CD8-positive, alpha-beta memory T cell (primary cell): ENCODE data around the gene PRDM16. TPM values are rescaled to one million over a fixed set of nuclear protein-coding genes. Genes with fewer than 3 reads are reported as not detected.
A peak's percentile ranks its signal among the peaks of the same experiment; 100 is the strongest.

Source experiments
- CTCF ChIA-PET: fragments of 350-600 bp; sonication (Branson Sonifier 250); formaldehyde crosslinking; loops from one replicate; lab custom pipeline; 2021; ENCODE audit warnings: antibody characterized with exemption; lab: Charles Lee
- POLR2A ChIA-PET: fragments of 350-600 bp; sonication (Branson Sonifier 250); formaldehyde crosslinking; loops from one replicate; lab custom pipeline; 2021; ENCODE audit warnings: antibody characterized with exemption; lab: Charles Lee
- DNase-seq, 5 donors: peaks; one replicate each; pipeline versions ENCODE4 v3.0.0 to v3.0.0-alpha.2; 2020 to 2022; ENCODE audit warnings: mixed read lengths in 1 of 5
- H3K27ac ChIP-seq: one replicate; pipeline ENCODE4 v1.7.0; 2013; ENCODE audit warnings: low read depth, mild to moderate bottlenecking, low read length, moderate library complexity
- H3K27me3 ChIP-seq: 2 replicates; pipeline ENCODE4 v1.7.0; 2013; ENCODE audit warnings: low read length, mild to moderate bottlenecking; ENCODE audit not compliant: insufficient read depth, poor library complexity, severe bottlenecking
- H3K36me3 ChIP-seq: 2 replicates; pipeline ENCODE4 v1.7.0; 2013; ENCODE audit warnings: mild to moderate bottlenecking, low read length, moderate library complexity; ENCODE audit not compliant: insufficient read depth
- H3K4me1 ChIP-seq: 2 replicates; pipeline ENCODE4 v1.7.0; 2013; ENCODE audit warnings: mild to moderate bottlenecking, low read length, moderate library complexity; ENCODE audit not compliant: insufficient read depth
- H3K4me3 ChIP-seq: 2 replicates; pipeline ENCODE4 v1.7.0; 2013; ENCODE audit warnings: mild to moderate bottlenecking, low read length
- H3K9me3 ChIP-seq: 2 replicates; pipeline ENCODE4 v1.7.0; 2013; ENCODE audit warnings: mild to moderate bottlenecking, low read length
- H3K27ac Mint-ChIP-seq, 8 donors: one replicate each; pipeline ENCODE4 v1.8.0; 2020 to 2021; ENCODE audit warnings: mixed read lengths in 8 of 8, mild to moderate bottlenecking in 6 of 8, inconsistent platforms in 3 of 8, moderate library complexity in 3 of 8
- H3K27me3 Mint-ChIP-seq, 2 donors: one replicate each; pipeline ENCODE4 v1.8.0; 2020 to 2021; ENCODE audit warnings: mixed read lengths in 2 of 2, mild to moderate bottlenecking in 1 of 2, moderate library complexity in 1 of 2
- H3K36me3 Mint-ChIP-seq, 3 donors: one replicate each; pipeline ENCODE4 v1.8.0; 2020 to 2021; ENCODE audit warnings: mixed read lengths in 3 of 3, inconsistent platforms in 1 of 3, mild to moderate bottlenecking in 1 of 3
- H3K4me1 Mint-ChIP-seq, 3 donors: one replicate each; pipeline ENCODE4 v1.8.0; 2020 to 2021; ENCODE audit warnings: mixed read lengths in 3 of 3, inconsistent platforms in 1 of 3, mild to moderate bottlenecking in 1 of 3
- H3K4me3 Mint-ChIP-seq, 7 donors: one replicate each; pipeline ENCODE4 v1.8.0; 2020 to 2021; ENCODE audit warnings: mixed read lengths in 7 of 7, mild to moderate bottlenecking in 6 of 7, moderate library complexity in 4 of 7, inconsistent platforms in 2 of 7
- H3K9me3 Mint-ChIP-seq, 5 donors: one replicate each; pipeline ENCODE4 v1.8.0; 2020 to 2022; ENCODE audit warnings: mixed read lengths in 5 of 5, mild to moderate bottlenecking in 3 of 5, moderate library complexity in 2 of 5, inconsistent platforms in 1 of 5
- polyA plus RNA-seq: library from polyadenylated mRNA; unstranded; fragments of 300-500 nt; fragmentation: Illumina TruSeq; gene quantifications from one replicate; pipeline ENCODE4 v1.2.3, GENCODE V29; 2021
- total RNA-seq, 2 experiments: library from RNA; stranded (reverse); gene quantifications; one replicate each; pipeline ENCODE4 v1.2.3, GENCODE V29; 2021

Gene PRDM16
- total and polyA plus RNA-seq, 3 experiments from 2014 or later: not detected

DNA sequence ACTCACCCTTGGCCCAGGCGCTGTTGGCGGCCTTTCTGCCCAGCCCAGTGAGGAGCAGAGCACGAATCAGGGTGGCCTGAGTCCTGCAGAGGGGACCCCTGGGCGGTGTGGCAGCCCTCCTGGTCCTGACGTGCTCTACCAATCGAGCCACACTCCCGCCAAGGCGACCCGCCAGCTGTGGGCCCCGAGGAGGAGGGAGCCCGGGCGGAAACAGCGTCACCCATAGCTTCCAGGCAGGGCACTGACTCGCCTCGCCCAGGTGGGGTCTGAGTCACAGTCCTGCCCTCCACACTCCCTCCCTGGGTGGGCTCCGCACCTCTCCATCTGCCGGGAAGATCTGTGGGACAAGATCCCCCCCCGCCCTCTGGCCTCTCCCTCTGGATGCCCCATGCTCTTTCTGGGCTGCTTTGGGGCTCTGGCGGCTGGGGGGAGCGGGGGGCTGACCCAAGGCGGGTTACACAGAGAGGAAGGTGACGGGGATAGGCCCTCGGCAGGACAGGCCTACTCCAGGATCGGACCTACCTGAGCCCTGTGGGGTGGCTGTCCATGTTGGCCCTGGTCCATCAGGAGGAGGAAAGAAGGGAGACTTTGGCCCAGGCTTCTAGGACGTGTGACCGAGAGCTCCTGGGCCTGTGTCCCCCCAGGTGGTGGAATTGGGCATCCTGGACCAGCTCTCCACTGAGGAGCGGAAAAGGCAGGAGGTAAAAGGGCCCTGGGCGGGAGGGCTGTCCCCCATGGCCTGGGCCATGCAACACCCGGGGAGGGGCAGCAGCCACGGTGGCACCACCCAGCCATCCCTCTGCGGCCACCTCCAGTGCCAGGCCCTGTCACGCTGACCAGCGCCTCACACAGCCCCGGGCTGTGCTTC, 399.5 kb downstream of the PRDM16 start:
- no peaks in the 10 kb centered on the region for H3K4me1 ChIP-seq
- H3K9me3 ChIP-seq: no peaks in the 10 kb centered on the region
- H3K4me1 Mint-ChIP-seq: peaks cover 0 to 5% (median 0%) of the 10 kb centered on the region in 3 donors
- no peaks in the 10 kb centered on the region for H3K36me3 ChIP-seq
- no peak overlapping the region for H3K4me3 ChIP-seq
- ChIA-PET POLR2A (no interaction called here), CTCF (no interaction called here)
- H3K36me3 Mint-ChIP-seq: no peaks in the 10 kb centered on the region
- peaks cover 0 to 7% of the 10 kb centered on the region in 2 donors for H3K27me3 Mint-ChIP-seq
- no peak overlapping the region for H3K4me3 Mint-ChIP-seq
- no peaks in the 10 kb centered on the region for H3K27me3 ChIP-seq
- H3K27ac ChIP-seq: no peak overlapping the region
- DNase-seq: peak in 1 of 5 donors; percentile 43
- H3K9me3 Mint-ChIP-seq: no peaks in the 10 kb centered on the region
- no peak overlapping the region for H3K27ac Mint-ChIP-seq

DNA sequence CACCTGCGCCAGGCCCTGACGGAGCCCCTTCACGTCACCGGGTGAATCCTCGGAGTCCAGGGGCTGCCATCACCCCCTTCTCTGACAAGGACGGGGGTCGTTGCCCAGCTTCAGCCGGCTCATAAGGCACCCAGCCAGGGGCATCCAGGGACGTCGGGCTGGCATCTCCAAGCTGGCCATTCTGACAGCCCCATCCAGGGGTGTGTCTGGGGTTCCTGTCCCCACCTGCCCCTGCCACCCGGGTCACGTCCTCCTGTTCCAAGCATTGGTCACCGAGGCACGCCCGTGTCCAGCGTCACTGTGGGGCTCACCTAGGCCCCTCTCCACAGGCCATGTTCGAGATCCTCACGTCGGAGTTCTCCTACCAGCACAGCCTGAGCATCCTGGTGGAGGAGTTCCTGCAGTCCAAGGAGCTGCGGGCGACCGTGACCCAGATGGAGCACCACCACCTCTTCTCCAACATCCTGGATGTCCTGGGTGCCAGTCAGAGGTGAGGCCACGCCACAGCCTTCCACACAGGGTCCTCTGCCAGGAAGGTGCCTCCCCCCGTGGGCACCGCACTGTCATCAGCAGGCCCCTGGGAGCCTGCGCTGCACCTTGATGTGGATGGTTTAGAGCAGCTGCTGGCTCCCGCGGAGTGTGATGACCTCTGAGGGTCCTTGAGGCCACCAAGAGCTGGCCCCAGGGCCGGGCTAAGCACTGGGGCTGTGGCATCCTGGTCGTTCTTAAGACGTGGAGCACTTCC, 400.3 kb downstream of the PRDM16 start:
- peaks cover 4 to 7% of the 10 kb centered on the region in 2 donors for H3K27me3 Mint-ChIP-seq
- H3K9me3 Mint-ChIP-seq: no peaks in the 10 kb centered on the region
- DNase-seq: peak in 1 of 5 donors; percentile 44
- Histone ChIP-seq H3K9me3 (no peaks in the 10 kb centered on the region), H3K4me1 (no peaks in the 10 kb centered on the region), H3K4me3 (no peak overlapping the region), H3K27me3 (no peaks in the 10 kb centered on the region), H3K36me3 (no peaks in the 10 kb centered on the region), H3K27ac (no peak overlapping the region)
- ChIA-PET POLR2A (no interaction called here), CTCF (no interaction called here)
- H3K4me1 Mint-ChIP-seq: peaks cover 0 to 5% (median 0%) of the 10 kb centered on the region in 3 donors
- H3K4me3 Mint-ChIP-seq: no peak overlapping the region
- no peaks in the 10 kb centered on the region for H3K36me3 Mint-ChIP-seq
- peak overlapping the region in 1 of 8 donors; percentile 24 for H3K27ac Mint-ChIP-seq

DNA sequence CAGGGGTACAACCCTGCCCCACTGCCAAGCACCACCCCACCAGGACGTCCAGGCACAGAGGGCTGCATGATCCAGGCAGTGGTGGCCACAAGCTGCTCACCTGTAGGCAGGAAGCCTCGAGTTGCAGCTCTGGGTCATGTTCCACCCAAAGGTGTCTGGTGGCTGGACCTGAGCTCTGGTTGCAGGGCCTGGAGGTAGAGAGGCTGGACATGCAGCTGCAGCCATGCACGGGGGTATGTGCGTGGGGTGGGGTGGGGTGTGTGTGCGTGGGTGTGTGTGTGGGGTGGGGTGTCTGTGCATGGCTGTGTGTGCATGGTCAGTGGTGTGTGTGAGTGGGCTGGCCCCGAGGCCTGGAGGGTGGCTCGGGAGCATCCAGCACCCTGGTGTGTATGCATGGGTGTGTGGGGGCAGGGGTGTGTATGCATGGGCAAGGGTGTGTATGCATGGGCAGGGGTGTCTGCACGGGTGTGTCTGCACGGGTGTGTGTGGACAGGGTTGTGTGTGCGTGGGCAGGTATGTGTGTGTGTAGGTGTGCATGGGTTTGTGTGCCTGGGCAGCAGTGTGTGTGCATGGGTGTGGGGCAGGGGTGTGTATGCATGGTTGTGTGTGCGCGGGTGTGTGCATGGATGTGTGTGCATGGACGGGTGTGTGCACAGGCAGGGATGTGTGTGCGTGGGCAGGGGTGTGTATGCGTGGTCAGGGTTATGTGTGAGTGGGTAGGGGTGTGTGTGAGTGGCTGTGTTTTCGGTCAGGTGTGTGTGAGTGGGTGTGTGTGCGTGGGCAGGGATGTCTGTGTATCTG, 401.0 kb downstream of the PRDM16 start:
- ChIA-PET POLR2A (no interaction called here), CTCF (no interaction called here)
- H3K4me3 ChIP-seq: no peak overlapping the region
- DNase-seq: peak in 1 of 5 donors; percentile 43
- H3K27ac ChIP-seq: no peak overlapping the region
- Mint-ChIP-seq H3K27me3 (peaks cover 4 to 7% of the 10 kb centered on the region in 2 donors), H3K4me1 (peaks cover 0 to 5% (median 0%) of the 10 kb centered on the region in 3 donors), H3K9me3 (no peaks in the 10 kb centered on the region), H3K27ac (peak overlapping the region in 1 of 8 donors; percentile 24), H3K4me3 (no peak overlapping the region), H3K36me3 (no peaks in the 10 kb centered on the region)
- no peaks in the 10 kb centered on the region for H3K36me3 ChIP-seq
- H3K27me3 ChIP-seq: no peaks in the 10 kb centered on the region
- H3K4me1 ChIP-seq: no peaks in the 10 kb centered on the region
- no peaks in the 10 kb centered on the region for H3K9me3 ChIP-seq

DNA sequence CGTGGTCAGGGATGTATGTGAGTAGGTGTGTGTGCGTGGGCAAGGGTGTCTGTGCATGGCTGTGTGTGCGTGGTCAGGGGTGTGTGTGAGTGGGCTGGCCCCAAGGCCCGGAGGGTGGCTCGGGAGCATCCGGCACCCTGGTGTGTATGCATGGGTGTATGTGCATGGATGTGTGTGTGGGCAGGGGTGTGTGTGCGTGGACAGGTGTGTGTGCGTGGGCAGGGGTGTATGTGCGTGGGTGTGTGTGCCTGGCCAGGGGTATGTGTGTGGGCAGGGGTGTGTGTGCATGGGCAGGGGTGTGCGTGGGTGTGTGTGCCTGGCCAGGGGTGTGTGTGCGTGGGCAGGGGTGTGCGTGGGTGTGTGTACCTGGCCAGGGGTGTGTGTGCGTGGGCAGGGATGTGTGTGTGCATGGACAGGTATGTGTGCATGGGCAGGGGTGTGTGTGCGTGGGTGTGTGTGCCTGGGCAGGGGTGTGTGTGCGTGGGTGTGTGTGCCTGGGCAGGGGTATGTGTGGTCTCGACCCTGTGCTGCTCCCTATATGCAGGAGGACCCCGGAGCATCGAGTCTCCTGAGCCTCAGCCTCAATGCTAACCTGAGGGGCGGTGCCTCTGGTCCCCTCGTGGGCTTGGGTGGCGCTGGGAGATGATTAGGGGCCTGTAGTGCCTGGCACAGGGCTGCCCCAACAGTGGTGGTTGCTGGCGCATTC, 401.8 kb downstream of the PRDM16 start:
- H3K4me3 Mint-ChIP-seq: no peak overlapping the region
- POLR2A ChIA-PET: no interaction called here
- H3K27ac Mint-ChIP-seq: no peak overlapping the region

DNA sequence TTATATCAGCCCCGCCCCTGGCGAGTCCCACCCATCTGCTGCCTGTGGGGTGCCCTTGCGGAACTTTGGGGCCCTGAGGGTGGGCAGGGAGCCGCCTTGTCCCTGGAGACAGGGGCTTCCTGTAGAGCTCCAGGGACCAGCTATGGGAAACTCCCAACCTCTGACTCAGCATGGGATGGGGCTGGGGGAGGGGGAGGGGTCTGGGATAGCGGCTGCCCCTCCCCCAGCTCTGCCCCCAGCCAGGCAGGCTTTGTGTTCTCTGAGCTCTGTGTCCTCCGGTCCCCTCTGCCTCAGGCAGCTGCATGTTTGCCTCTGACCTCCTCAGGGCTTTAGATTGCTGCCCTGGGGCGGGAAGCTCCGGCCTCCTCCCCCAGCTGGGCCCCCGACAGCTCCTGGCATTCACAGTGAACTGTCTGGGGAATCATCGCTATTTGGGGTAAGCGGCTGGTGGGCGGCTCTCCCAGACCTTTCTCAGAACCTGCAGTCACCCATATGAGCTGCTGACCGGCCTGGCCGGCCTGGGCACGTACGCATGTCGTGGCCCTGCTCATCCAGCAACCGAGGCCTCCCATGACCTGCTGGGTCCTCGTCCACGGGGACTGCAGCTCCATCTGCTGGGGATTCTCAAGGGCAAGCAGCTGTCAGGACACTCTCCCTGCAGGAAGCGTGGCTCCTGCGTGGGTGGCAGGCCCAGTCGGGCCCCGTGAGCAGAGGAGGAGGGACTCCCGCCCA, 402.5 kb downstream of the PRDM16 start:
- Mint-ChIP-seq H3K27ac (no peak overlapping the region), H3K4me3 (no peak overlapping the region), H3K4me1 (no peaks in the 10 kb centered on the region), H3K27me3 (peaks cover 0 to 4% of the 10 kb centered on the region in 2 donors), H3K36me3 (no peaks in the 10 kb centered on the region), H3K9me3 (no peaks in the 10 kb centered on the region)
- H3K27me3 ChIP-seq: no peaks in the 10 kb centered on the region
- H3K4me3 ChIP-seq: no peak overlapping the region
- no peaks in the 10 kb centered on the region for H3K36me3 ChIP-seq
- ChIA-PET CTCF (interaction anchor here (1.5 kb wide), 1 partner anchor 18 kb away, joined by 4 read pairs; no protein-coding TSS in a partner anchor), POLR2A (no interaction called here)
- no peaks in the 10 kb centered on the region for H3K9me3 ChIP-seq
- peak in 1 of 5 donors; percentile 30 for DNase-seq
- H3K4me1 ChIP-seq: no peaks in the 10 kb centered on the region
- H3K27ac ChIP-seq: no peak overlapping the region

More for the DNA sequence above, 401.8 kb downstream of the PRDM16 start:
- Histone ChIP-seq H3K27me3 (no peaks in the 10 kb centered on the region), H3K4me3 (no peak overlapping the region), H3K27ac (no peak overlapping the region), H3K9me3 (no peaks in the 10 kb centered on the region), H3K36me3 (no peaks in the 10 kb centered on the region), H3K4me1 (no peaks in the 10 kb centered on the region)
- CTCF ChIA-PET: interaction anchor here (1.5 kb wide), 1 partner anchor 18 kb away, joined by 4 read pairs; no protein-coding TSS in a partner anchor
- peaks cover 0 to 4% (median 0%) of the 10 kb centered on the region in 3 donors for H3K4me1 Mint-ChIP-seq
- H3K9me3 Mint-ChIP-seq: no peaks in the 10 kb centered on the region
- H3K36me3 Mint-ChIP-seq: no peaks in the 10 kb centered on the region
- peaks cover 4 to 6% of the 10 kb centered on the region in 2 donors for H3K27me3 Mint-ChIP-seq
- peak in 1 of 5 donors; percentile 30 for DNase-seq

DNA sequence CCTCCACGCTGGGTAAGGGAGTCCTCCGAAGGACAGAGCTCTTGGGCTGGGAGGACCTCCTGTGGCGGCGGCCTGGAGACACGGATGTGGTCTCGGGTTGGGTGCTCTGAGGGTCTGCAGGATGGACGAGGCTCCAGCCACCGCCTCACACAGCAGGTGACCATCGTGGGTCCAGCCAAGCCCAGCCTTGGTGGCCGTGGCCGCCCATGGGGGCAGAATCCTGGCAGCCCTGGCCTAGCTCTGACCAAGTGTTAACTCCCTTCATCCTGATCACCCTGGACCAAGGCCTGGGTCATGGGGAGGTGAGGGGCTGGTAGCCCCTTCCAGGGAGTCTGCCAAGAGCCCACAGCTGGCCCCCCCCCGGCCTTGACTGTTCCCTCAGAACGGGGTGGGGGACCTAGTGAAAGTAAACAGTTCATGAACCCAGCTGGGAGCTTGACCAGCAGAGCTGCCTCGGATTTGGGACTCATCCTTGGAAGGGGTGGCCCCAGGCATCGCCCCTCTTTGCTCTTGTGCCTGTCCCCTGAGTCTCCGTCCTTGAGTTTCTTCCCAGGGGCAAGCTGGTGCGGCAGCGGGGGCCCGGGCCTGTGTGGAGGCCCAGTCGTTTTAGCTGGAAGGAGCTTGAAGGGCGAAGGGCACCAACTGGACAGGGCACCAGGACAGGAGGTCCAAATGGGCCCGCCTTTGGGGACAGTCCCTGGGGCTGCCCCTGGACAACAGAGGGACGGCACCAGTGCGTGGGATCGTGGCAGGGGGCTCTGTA, 403.3 kb downstream of the PRDM16 start:
- Mint-ChIP-seq H3K27ac (peak overlapping the region in 1 of 8 donors; percentile 15), H3K4me3 (no peak overlapping the region), H3K27me3 (peaks cover 0 to 4% of the 10 kb centered on the region in 2 donors), H3K36me3 (no peaks in the 10 kb centered on the region), H3K9me3 (no peaks in the 10 kb centered on the region), H3K4me1 (no peaks in the 10 kb centered on the region)
- Histone ChIP-seq H3K4me1 (no peaks in the 10 kb centered on the region), H3K36me3 (no peaks in the 10 kb centered on the region), H3K27ac (no peak overlapping the region), H3K9me3 (no peaks in the 10 kb centered on the region), H3K4me3 (no peak overlapping the region), H3K27me3 (no peaks in the 10 kb centered on the region)
- no peak for DNase-seq
- POLR2A ChIA-PET: no interaction called here
- CTCF ChIA-PET: interaction anchor here (1.5 kb wide), 1 partner anchor 19 kb away, joined by 4 read pairs; no protein-coding TSS in a partner anchor
